Peyer's patch (tissue), 4 donors: ENCODE results near the gene TFAP2B. TPM values are rescaled to one million over a fixed set of nuclear protein-coding genes. Genes with fewer than 3 reads are reported as not detected.

Source experiments
- DNase-seq, 3 donors: peaks; one replicate each; pipeline ENCODE4 v3.0.0-alpha.2; 2017 to 2019
- H3K27ac ChIP-seq, 4 donors: fragments of 200-600 bp; sonication (generic); one replicate each; pipeline ENCODE4 v1.5.1; 2016 to 2019
- H3K27me3 ChIP-seq, 2 donors: fragments of 200-600 bp; sonication (generic); one replicate each; pipeline ENCODE4 v1.5.1; 2019
- H3K36me3 ChIP-seq, 3 donors: fragments of 200-600 bp; sonication (generic); one replicate each; pipeline ENCODE4 v1.5.1; 2016 to 2019
- H3K4me1 ChIP-seq, 4 donors: fragments of 200-600 bp; sonication (generic); one replicate each; pipeline ENCODE4 v1.5.1; 2016 to 2019
- H3K4me3 ChIP-seq, 4 donors: fragments of 200-600 bp; sonication (generic); 1 replicate in 3 of 4; 2 replicates in 1 of 4; pipeline ENCODE4 v1.5.1; 2016 to 2019; ENCODE audit warnings: mild to moderate bottlenecking in 1 of 4
- H3K9me3 ChIP-seq, 4 donors: fragments of 200-600 bp; sonication (generic); one replicate each; pipeline ENCODE4 v1.5.1; 2016 to 2019; ENCODE audit warnings: mild to moderate bottlenecking in 1 of 4
- POLR2A ChIP-seq, 2 donors: fragments of 450-650 bp; IDR thresholded peaks; one replicate each; pipeline ENCODE4 v1.5.1; 2017; ENCODE audit warnings: antibody characterized with exemption in 2 of 2, mild to moderate bottlenecking in 2 of 2, moderate library complexity in 2 of 2
- total RNA-seq, 4 donors: library from RNA; depleted of rRNA; stranded (reverse); fragments of >200 nt; gene quantifications; one replicate each; pipeline ENCODE4 v1.1.0, GENCODE V29; 2016
- TF ChIP-seq, protein P1 (sequence below), 6 experiments: fragments of 450-650 bp in 4 of 6; fragments of 200-600 bp in 2 of 6; sonication (generic) in 1 of 6; IDR thresholded peaks; one replicate each; pipeline ENCODE4 v1.5.1; 2017 to 2019; ENCODE audit warnings: antibody characterized with exemption in 6 of 6, mild to moderate bottlenecking in 3 of 6, moderate library complexity in 1 of 6

TFAP2B gene
- total RNA-seq, 4 donors from 2014 or later = not detected

DNA sequence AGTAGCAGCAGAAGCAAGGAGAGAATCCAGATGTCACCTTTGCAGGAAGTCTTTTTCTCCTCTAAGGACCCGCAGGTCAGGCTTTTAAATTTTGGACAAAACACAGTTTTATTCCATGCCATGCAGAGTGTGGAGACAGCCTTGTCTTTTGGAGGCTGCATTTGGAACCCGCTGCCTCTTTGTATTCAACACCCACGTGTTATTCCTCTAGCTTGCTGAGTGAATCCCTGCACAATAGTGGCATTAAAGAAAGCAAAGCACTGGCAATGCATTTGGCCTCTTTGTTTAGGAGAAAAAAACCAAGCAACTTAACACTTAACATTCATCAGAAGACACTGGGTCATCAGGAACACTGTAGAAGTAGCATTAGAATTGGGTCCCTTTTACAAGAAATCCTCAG lies 43.5 kb downstream of the TFAP2B start:
- H3K36me3 ChIP-seq = no peaks in the 10 kb centered on the region
- TF ChIP-seq, protein P1, sequence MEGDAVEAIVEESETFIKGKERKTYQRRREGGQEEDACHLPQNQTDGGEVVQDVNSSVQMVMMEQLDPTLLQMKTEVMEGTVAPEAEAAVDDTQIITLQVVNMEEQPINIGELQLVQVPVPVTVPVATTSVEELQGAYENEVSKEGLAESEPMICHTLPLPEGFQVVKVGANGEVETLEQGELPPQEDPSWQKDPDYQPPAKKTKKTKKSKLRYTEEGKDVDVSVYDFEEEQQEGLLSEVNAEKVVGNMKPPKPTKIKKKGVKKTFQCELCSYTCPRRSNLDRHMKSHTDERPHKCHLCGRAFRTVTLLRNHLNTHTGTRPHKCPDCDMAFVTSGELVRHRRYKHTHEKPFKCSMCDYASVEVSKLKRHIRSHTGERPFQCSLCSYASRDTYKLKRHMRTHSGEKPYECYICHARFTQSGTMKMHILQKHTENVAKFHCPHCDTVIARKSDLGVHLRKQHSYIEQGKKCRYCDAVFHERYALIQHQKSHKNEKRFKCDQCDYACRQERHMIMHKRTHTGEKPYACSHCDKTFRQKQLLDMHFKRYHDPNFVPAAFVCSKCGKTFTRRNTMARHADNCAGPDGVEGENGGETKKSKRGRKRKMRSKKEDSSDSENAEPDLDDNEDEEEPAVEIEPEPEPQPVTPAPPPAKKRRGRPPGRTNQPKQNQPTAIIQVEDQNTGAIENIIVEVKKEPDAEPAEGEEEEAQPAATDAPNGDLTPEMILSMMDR (IDR thresholded peaks at IDR 0.05) = no peak
- TF ChIP-seq POLR2A (IDR thresholded peaks at IDR 0.05) = no peak
- H3K4me3 ChIP-seq = no peak overlapping the region
- H3K4me1 ChIP-seq = no peaks in the 10 kb centered on the region
- H3K9me3 ChIP-seq = no peaks in the 10 kb centered on the region
- H3K27me3 ChIP-seq = no peaks in the 10 kb centered on the region
- no peak for DNase-seq
- H3K27ac ChIP-seq = no peak overlapping the region

DNA sequence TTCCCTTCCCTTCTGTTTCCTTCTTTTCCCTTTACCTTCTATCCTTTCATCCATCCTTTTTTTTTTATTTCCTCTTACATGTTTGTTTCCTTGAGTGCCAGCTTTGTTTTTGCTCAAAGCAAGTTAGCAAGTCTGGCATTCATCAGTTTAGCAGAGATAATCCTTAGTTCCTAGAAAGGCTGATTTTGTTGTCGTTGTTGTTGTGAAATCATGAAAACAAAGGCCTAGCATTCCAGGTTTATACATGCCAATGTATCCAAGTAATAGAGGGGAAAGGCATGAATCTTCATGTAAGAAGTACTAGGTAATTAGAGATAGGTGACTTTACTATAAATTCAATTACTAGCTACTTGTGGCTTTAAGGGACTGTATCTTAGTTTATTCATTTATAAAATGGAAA lies 45.9 kb downstream of the TFAP2B start:
- no peak for DNase-seq
- H3K4me1 ChIP-seq = no peaks in the 10 kb centered on the region
- H3K4me3 ChIP-seq = no peak overlapping the region
- TF ChIP-seq, protein P1 (IDR thresholded peaks at IDR 0.05) = no peak
- TF ChIP-seq POLR2A (IDR thresholded peaks at IDR 0.05) = no peak
- H3K36me3 ChIP-seq = no peaks in the 10 kb centered on the region
- H3K27ac ChIP-seq = no peak overlapping the region
- no peaks in the 10 kb centered on the region for H3K27me3 ChIP-seq
- no peaks in the 10 kb centered on the region for H3K9me3 ChIP-seq

DNA sequence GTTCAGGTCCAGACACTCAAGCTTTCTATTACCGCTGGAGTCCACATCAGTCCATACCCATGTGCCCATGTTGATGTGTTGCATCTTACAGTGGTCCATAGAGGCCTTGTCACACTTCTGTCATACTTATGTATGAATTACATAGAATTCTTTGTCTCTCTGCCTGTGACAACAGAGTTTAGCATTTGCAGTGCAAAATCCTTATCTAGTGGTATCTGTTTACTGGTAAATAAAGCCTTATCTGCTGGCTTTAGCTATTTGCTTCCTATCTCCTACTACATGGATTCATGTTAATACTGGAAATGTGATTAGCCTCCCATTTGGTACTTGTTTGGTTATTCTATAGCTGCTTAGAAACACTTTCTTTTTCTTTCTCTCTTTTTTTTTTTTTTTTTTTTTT lies 49.8 kb downstream of the TFAP2B start:
- no peak for DNase-seq
- H3K4me3 ChIP-seq = no peak overlapping the region
- H3K27ac ChIP-seq = no peak overlapping the region
- H3K36me3 ChIP-seq = no peaks in the 10 kb centered on the region
- TF ChIP-seq, protein P1 (IDR thresholded peaks at IDR 0.05) = no peak
- TF ChIP-seq POLR2A (IDR thresholded peaks at IDR 0.05) = no peak
- no peaks in the 10 kb centered on the region for H3K4me1 ChIP-seq
- H3K27me3 ChIP-seq = no peaks in the 10 kb centered on the region
- H3K9me3 ChIP-seq = no peaks in the 10 kb centered on the region

DNA sequence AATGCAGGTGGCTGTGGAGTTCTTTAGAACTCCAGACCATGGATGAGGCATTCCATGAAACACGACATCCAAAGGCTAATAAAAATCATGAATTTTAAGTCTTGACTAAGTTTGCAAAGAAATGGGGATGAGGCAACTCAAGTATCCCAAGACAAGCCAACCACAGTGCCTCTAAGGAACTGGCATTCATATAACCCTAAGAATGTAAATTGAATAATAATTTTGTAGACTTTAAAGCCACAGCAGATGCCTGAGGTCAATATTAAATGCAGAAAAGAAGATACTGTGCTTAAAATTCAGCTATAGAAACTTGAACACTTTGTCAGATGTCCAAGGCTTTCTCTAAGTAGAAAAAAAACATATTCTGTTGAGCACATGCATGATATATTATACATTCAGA lies 54.5 kb downstream of the TFAP2B start:
- Histone ChIP-seq H3K27ac (no peak overlapping the region), H3K4me3 (no peak overlapping the region), H3K36me3 (no peaks in the 10 kb centered on the region), H3K4me1 (no peaks in the 10 kb centered on the region), H3K9me3 (no peaks in the 10 kb centered on the region), H3K27me3 (no peaks in the 10 kb centered on the region)
- no peak for DNase-seq
- TF ChIP-seq, protein P1 (IDR thresholded peaks at IDR 0.05) = no peak
- no peak for TF ChIP-seq POLR2A (IDR thresholded peaks at IDR 0.05)

DNA sequence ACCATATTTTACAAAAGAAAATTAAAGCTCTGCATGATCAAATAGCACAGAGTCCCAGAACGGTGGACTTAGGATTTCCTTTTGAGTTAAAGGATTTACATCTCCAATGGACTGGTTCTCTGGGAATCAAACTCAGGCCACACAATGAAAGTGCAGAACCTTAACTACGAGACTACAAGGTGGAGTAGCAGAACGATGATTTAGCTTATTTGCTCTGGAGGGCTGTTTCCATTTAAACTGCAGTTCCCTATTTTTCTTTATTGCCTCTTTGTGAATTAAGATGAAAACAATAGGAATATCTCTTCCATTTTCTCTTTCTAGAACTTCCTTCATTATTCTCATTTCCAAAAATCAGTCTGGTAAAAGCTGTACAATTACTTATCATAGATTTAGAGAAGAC lies 65.7 kb downstream of the TFAP2B start:
- Histone ChIP-seq H3K27ac (no peak overlapping the region), H3K27me3 (no peaks in the 10 kb centered on the region), H3K9me3 (no peaks in the 10 kb centered on the region), H3K4me3 (no peak overlapping the region), H3K36me3 (no peaks in the 10 kb centered on the region), H3K4me1 (no peaks in the 10 kb centered on the region)
- TF ChIP-seq POLR2A (IDR thresholded peaks at IDR 0.05) = no peak
- TF ChIP-seq, protein P1 (IDR thresholded peaks at IDR 0.05) = no peak
- no peak for DNase-seq

DNA sequence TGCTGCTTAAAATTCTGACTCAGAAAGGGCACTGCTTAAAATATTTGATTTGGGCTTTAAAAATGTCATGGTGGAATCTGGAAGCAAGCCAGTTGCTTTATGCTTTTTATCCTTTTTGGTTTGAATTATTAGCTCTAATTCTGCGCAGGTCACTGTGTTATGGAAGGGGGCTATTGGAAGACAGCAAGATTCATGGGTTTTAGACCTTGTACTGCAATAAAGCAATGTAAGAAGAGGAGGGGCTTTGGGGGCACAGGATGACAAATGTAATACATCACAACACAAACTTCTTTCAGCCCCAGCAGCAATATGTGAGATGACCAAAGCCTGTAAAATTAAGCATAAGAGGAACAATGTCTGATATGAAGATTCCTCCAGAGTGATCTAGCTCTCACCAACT lies 68.4 kb downstream of the TFAP2B start:
- DNase-seq = no peak
- Histone ChIP-seq H3K9me3 (no peaks in the 10 kb centered on the region), H3K27me3 (no peaks in the 10 kb centered on the region), H3K4me1 (no peaks in the 10 kb centered on the region), H3K36me3 (no peaks in the 10 kb centered on the region), H3K27ac (no peak overlapping the region), H3K4me3 (no peak overlapping the region)
- TF ChIP-seq, protein P1 (IDR thresholded peaks at IDR 0.05) = no peak
- TF ChIP-seq POLR2A (IDR thresholded peaks at IDR 0.05) = no peak
